ENCODE results near the gene PRND. TPM values are rescaled to one million over a fixed set of nuclear protein-coding genes. Genes with fewer than 3 reads are reported as not detected.
"Not testable (repeated sequence)": the region's sequence is repeated elsewhere in the genome, so short reads cannot be mapped to it uniquely, and the experiment has no call there.

PRND gene
- total and polyA plus RNA-seq, 2 experiments from 2014 or later, result 0.10 TPM; not detected in 1

GRCh38 chr20:4773014-4773413 is 51.3 kb downstream of the PRND start:
- H3K79me2 ChIP-seq (replicated peaks; ENCODE audit: insufficient read depth); H3K36me3 Mint-ChIP-seq (ENCODE audit: low read depth); ATAC-seq; H3K4me1 ChIP-seq (ENCODE audit: insufficient read depth); H4K20me1 ChIP-seq (replicated peaks; ENCODE audit: insufficient read depth); H3K4me3 Mint-ChIP-seq; H2AFZ ChIP-seq; H3K27ac Mint-ChIP-seq; H3K27ac ChIP-seq (ENCODE audit: low read depth); H3K4me1 Mint-ChIP-seq; H3K27me3 Mint-ChIP-seq (ENCODE audit: insufficient read depth, low read depth, poor library complexity); H3K4me3 ChIP-seq; H3K4me2 ChIP-seq; H3F3A ChIP-seq (replicated peaks; ENCODE audit: low read depth); DNase-seq (ENCODE audit: low spot score); H3K27me3 ChIP-seq (ENCODE audit: insufficient read depth); H3K9me2 ChIP-seq (ENCODE audit: insufficient read depth); H3K36me3 ChIP-seq (ENCODE audit: insufficient read depth): not testable (repeated sequence)
- peaks cover 27% of the 10 kb centered on the region for H3K9me3 Mint-ChIP-seq

- TF ChIP-seq EZH2 (IDR thresholded peaks at IDR 0.05; ENCODE audit: low read depth, unreplicated experiment) (no peak), POLR2AphosphoS5 (IDR thresholded peaks at IDR 0.05; ENCODE audit: low read depth) (no peak), EZH2phosphoT487 (IDR thresholded peaks at IDR 0.05; ENCODE audit: unreplicated experiment) (no peak), JUNB (IDR thresholded peaks at IDR 0.05; ENCODE audit: unreplicated experiment) (no peak)
- no peak overlapping the region for H3K27ac ChIP-seq (ENCODE audit: low read depth)
- no peaks in the 10 kb centered on the region for H3K4me1 ChIP-seq (ENCODE audit: insufficient read depth)
- no peak overlapping the region for H3K4me2 ChIP-seq
- H3K9me2 ChIP-seq (ENCODE audit: insufficient read depth), result no peaks in the 10 kb centered on the region
- H2AFZ ChIP-seq, result no peak overlapping the region
- no peaks in the 10 kb centered on the region for H3F3A ChIP-seq (replicated peaks; ENCODE audit: low read depth)
- no peak for ATAC-seq
- Mint-ChIP-seq H3K27ac (no peak overlapping the region), H3K27me3 (ENCODE audit: insufficient read depth, low read depth, poor library complexity) (no peaks in the 10 kb centered on the region), H3K9me3 (peaks cover 27% of the 10 kb centered on the region), H3K4me1 (no peaks in the 10 kb centered on the region), H3K4me3 (no peak overlapping the region), H3K36me3 (ENCODE audit: low read depth) (peaks cover 7% of the 10 kb centered on the region; the same call in 2 of the 3 replicates)
- DNase-seq (ENCODE audit: low spot score), result no peak
- no peaks in the 10 kb centered on the region for H3K79me2 ChIP-seq (replicated peaks; ENCODE audit: insufficient read depth)
- no peaks in the 10 kb centered on the region for H3K27me3 ChIP-seq (ENCODE audit: insufficient read depth)
- no peaks in the 10 kb centered on the region for H3K36me3 ChIP-seq (ENCODE audit: insufficient read depth)
- no peaks in the 10 kb centered on the region for H4K20me1 ChIP-seq (replicated peaks; ENCODE audit: insufficient read depth)
- H3K4me3 ChIP-seq, result no peak overlapping the region
Observed at GRCh38 chr20:4773736-4774135, 52.0 kb downstream of the PRND start.

DNA sequence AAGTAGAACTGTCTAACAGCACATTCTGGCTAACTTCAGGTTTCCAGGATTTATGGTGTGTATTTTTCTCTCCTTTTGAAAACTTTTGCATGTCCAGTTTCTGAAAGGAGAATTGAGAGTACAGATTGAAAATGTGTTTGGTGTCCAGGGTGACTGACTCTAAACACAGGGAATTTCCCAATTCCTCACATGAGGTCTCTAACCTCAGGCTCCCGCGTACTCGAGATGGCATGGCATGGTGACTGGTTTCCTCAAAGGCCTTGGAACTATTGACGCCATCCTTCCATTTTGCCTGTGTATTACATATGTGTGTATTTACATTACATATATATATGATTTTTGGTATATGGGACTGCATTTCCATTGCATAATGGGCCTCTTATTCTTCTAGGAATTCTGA is 52.5 kb downstream of the PRND start:
- no peak overlapping the region for H3K27ac Mint-ChIP-seq
- H2AFZ ChIP-seq, result no peak overlapping the region
- no peaks in the 10 kb centered on the region for H3F3A ChIP-seq (replicated peaks; ENCODE audit: low read depth)
- H3K4me3 Mint-ChIP-seq, result no peak overlapping the region
- no peak overlapping the region for H3K4me2 ChIP-seq
- no peaks in the 10 kb centered on the region for H3K79me2 ChIP-seq (replicated peaks; ENCODE audit: insufficient read depth)
- ATAC-seq (no peak), DNase-seq (ENCODE audit: low spot score) (no peak)
- H3K36me3 Mint-ChIP-seq (ENCODE audit: low read depth), result peaks cover 7% of the 10 kb centered on the region; the same call in 2 of the 3 replicates
- H3K27ac ChIP-seq (ENCODE audit: low read depth), result no peak overlapping the region
- no peaks in the 10 kb centered on the region for H3K4me1 ChIP-seq (ENCODE audit: insufficient read depth)
- no peaks in the 10 kb centered on the region for H3K9me2 ChIP-seq (ENCODE audit: insufficient read depth)
- H3K27me3 Mint-ChIP-seq (ENCODE audit: insufficient read depth, low read depth, poor library complexity), result no peaks in the 10 kb centered on the region
- H3K27me3 ChIP-seq (ENCODE audit: insufficient read depth), result no peaks in the 10 kb centered on the region
- no peaks in the 10 kb centered on the region for H4K20me1 ChIP-seq (replicated peaks; ENCODE audit: insufficient read depth)
- H3K36me3 ChIP-seq (ENCODE audit: insufficient read depth), result no peaks in the 10 kb centered on the region
- H3K9me3 Mint-ChIP-seq, result peaks cover 27% of the 10 kb centered on the region
- no peaks in the 10 kb centered on the region for H3K4me1 Mint-ChIP-seq
- no peak overlapping the region for H3K4me3 ChIP-seq
- TF ChIP-seq REST (IDR thresholded peaks at IDR 0.05; ENCODE audit: unreplicated experiment) (no peak), EZH2 (IDR thresholded peaks at IDR 0.05; ENCODE audit: low read depth, unreplicated experiment) (no peak), JUNB (IDR thresholded peaks at IDR 0.05; ENCODE audit: unreplicated experiment) (no peak), ZNF331 (CRISPR knock-in tag; IDR thresholded peaks at IDR 0.05; ENCODE audit: low read depth) (no peak), NANOG (IDR thresholded peaks at IDR 0.05; ENCODE audit: borderline replicate concordance) (no peak), CTCF (conservative IDR thresholded peaks at IDR 0.05; ENCODE audit: low read depth in 2 of 2) (no peak), POLR2AphosphoS5 (IDR thresholded peaks at IDR 0.05; ENCODE audit: low read depth) (no peak), ZNF114 (CRISPR knock-in tag; IDR thresholded peaks at IDR 0.05) (no peak)
- TF ChIP-seq, protein P1, sequence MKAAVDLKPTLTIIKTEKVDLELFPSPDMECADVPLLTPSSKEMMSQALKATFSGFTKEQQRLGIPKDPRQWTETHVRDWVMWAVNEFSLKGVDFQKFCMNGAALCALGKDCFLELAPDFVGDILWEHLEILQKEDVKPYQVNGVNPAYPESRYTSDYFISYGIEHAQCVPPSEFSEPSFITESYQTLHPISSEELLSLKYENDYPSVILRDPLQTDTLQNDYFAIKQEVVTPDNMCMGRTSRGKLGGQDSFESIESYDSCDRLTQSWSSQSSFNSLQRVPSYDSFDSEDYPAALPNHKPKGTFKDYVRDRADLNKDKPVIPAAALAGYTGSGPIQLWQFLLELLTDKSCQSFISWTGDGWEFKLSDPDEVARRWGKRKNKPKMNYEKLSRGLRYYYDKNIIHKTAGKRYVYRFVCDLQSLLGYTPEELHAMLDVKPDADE (IDR thresholded peaks at IDR 0.05), result no peak
